Esophagus squamous epithelium (tissue), 4 donors: ENCODE results near the gene GALNT14.

Experiments
- POLR2A ChIP-seq, 4 donors: fragments of 450-650 bp; IDR thresholded peaks; one replicate each; pipeline ENCODE4 v1.6.1; 2017; ENCODE audit warnings: antibody characterized with exemption in 4 of 4, mild to moderate bottlenecking in 4 of 4, moderate library complexity in 3 of 4
- TF ChIP-seq, protein P1 (sequence below), 6 experiments: fragments of 450-650 bp in 4 of 6; fragments of 200-600 bp in 2 of 6; sonication (generic) in 2 of 6; IDR thresholded peaks; one replicate each; pipeline ENCODE4 v1.5.1; 2016 to 2019; ENCODE audit warnings: antibody characterized with exemption in 6 of 6, mild to moderate bottlenecking in 4 of 6, moderate library complexity in 4 of 6

DNA sequence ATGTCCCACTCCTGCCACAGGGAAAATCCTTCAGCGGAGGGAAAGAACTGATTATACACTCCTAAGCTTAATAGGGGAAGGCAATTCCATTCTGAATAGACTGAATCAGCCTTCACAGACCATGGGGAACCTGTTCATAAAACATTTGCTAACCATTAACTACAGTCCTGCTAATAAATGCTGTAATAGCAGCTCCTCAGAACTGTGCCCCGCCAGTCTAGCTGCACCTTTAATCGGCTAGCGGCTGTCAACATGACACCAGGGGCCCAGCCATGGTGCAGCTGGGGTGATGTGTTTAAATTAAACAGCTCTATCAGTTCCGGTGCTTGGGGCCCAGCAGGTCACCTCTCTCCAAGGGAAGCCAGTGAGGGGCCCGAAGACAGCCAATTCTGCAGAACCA lies 77.8 kb downstream of the GALNT14 start:
- no peak for TF ChIP-seq POLR2A (IDR thresholded peaks at IDR 0.05)
- TF ChIP-seq, protein P1, sequence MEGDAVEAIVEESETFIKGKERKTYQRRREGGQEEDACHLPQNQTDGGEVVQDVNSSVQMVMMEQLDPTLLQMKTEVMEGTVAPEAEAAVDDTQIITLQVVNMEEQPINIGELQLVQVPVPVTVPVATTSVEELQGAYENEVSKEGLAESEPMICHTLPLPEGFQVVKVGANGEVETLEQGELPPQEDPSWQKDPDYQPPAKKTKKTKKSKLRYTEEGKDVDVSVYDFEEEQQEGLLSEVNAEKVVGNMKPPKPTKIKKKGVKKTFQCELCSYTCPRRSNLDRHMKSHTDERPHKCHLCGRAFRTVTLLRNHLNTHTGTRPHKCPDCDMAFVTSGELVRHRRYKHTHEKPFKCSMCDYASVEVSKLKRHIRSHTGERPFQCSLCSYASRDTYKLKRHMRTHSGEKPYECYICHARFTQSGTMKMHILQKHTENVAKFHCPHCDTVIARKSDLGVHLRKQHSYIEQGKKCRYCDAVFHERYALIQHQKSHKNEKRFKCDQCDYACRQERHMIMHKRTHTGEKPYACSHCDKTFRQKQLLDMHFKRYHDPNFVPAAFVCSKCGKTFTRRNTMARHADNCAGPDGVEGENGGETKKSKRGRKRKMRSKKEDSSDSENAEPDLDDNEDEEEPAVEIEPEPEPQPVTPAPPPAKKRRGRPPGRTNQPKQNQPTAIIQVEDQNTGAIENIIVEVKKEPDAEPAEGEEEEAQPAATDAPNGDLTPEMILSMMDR (IDR thresholded peaks at IDR 0.05), result no peak
